ENCODE results near the gene ANKS4B.
"Not testable (repeated sequence)": the region's sequence is repeated elsewhere in the genome, so short reads cannot be mapped to it uniquely, and the experiment has no call there.

Gene ANKS4B

GRCh38 chr16:21233521-21234150, at the start of gene ANKS4B:
Gene ANKS4B, plus strand, starts transcription at chr16:21233699. Its CDS starts 39 bp downstream, at chr16:21233738.
- no peak for DNase-seq

- DNase-seq: no peak
These were observed 49.5 kb upstream of the ANKS4B start for GRCh38 chr16:21183995-21184394.

GRCh38 chr16:21184834-21185233, 48.7 kb upstream of the ANKS4B start:
- DNase-seq: no peak

GRCh38 chr16:21185659-21186325, 47.7 kb upstream of the ANKS4B start:
- DNase-seq: no peak

- DNase-seq: no peak
These were observed 47.2 kb upstream of the ANKS4B start for GRCh38 chr16:21186326-21186691.

DNA sequence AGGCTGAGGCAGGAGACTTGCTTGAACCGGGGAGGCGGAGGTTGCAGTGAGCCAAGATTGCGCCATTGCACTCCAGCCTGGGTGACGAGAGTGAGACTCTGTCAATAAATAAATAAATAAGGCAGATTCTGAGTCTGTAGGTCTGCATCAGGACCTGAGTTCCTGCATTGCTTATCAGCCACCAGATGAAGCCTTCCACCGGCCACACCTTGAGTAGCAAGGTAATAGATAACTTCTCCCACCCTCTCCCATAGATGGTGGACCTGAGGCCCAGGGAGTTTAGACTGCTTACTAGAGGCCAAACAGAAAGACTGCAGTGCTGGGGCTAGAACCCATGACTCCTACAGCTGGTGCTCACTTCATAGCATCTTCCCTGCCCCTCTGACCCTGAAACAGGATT, 44.2 kb upstream of the ANKS4B start:
- DNase-seq: no peak

DNA sequence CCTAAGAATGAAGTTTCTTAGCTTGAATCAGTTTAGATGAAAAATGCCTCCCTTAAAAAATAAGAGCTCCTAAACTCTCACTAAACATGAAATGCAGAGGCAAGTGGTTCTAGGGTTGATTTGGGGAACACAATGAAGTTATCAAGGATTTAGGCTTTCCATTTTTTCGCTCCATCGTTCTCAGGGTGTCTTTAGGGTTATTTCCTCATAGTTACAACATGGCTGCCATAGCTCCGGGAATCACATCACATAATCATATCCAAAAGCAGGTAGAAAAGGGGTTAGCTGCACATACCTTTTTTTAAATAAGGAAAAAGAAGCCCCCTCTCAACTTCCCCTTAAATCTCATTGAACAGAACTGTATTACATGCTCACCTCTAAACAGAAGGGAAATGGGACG, 43.5 kb upstream of the ANKS4B start:
- DNase-seq: no peak

GRCh38 chr16:21190599-21190998, 42.9 kb upstream of the ANKS4B start:
- DNase-seq: no peak

- DNase-seq: no peak
These were observed 40.5 kb upstream of the ANKS4B start for GRCh38 chr16:21192991-21193390.

DNA sequence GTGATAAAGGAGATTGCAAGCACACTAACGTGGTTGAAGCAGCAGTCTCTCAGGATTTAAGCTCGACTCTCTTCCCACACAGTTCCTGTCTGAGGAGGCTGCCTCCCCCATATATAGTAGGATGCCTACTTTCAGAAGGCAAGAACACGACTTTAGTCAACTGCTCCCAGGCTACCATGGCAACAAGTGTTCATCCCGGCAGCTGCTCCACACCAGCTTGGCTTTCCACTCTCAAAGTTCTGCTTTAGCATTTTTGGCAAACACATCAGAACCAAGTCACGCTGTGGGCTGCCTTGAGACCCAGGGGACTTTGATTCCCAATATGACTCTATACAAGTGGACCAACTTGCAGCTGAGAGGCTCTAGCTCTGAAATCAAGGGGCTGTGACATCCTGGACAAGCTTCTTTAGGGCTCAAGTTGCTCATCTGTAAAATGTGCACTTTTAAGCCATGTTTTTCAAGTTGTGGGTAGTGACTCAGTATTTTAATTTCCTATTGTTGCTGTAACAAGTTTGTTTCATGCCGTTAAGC, 38.7 kb upstream of the ANKS4B start:
- DNase-seq: no peak

- DNase-seq: not testable (repeated sequence)
These were observed 38.2 kb upstream of the ANKS4B start for GRCh38 chr16:21195330-21195729.

DNA sequence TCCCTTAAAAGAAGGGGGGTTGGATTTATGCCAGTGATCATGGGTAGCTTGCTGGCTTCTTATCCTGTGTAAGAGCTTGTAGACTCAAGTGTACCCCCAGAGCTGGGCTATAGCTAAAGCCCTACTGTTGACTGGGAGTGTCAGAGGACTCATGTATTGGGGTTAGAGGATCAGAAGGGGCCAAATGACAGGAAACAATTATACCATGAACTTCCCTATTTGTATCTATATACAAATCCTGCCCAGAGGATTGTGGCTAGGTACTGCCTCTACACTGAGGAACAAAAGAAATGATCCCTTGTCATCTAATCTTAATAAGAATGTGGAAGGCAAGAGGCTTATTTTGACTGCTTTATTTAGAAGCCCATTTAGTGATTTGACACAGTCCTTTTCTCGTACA, 36.4 kb upstream of the ANKS4B start:
- DNase-seq: no peak

GRCh38 chr16:21197621-21198020, 35.9 kb upstream of the ANKS4B start:
- DNase-seq: no peak

DNA sequence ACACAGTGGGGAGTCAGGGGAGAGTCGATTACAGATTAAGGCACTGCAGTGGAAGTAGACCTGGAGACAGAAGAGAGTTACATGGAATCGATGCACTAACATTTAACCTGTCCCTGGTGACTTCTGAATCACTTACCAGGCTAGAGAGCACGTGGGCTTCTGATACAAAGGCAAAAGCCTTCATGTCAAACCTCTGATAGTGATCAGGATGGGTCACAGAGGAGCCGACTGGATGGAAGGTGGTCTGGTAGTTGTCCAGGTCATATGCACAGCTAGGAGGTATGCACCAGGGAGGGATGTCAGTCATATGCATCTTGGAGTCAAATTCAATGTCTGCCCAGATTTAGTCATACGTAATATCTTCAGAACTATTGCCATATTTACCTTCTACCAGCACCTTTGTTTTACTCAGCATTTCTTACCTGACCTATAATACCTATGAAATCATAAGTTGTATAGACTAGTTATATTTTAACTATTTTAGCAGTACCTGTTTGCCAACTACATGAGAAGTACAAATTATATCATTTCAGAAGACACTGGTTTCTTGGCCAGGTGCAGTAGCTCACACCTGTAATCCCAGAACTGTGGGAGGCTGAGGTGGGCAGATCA, 33.8 kb upstream of the ANKS4B start:
- no peak for DNase-seq

DNA sequence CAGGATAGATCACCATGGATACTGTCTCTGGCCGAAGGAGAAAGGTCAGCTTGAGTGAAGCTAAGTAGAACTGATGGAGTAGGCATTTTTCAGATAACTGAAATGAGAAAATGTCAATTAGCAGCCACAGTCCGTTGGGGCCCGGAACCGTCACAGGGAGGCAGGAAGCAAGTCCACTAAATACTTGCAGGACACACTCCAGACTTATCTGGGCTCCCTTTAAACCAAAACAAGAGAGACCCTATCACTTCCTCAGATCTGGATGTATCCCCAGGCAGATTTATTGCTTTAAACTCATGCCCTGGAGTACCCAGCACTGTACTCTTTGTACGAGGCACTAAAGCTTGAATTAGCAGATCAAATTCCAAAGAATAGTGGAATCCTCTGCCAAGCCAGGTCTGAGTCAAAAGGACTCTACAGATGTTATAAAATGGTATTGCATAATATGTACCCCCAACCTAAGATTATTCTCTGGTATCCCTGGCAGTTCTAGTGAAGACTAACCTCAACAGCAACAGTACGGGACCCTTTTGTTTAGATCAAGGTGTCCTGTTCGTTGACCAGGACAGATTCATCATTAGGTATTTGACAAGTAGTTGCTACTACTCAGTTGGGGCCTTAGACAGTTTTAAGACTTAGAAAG, 30.2 kb upstream of the ANKS4B start:
- DNase-seq: no peak

GRCh38 chr16:21205303-21205702, 28.2 kb upstream of the ANKS4B start:
- DNase-seq: no peak

DNA sequence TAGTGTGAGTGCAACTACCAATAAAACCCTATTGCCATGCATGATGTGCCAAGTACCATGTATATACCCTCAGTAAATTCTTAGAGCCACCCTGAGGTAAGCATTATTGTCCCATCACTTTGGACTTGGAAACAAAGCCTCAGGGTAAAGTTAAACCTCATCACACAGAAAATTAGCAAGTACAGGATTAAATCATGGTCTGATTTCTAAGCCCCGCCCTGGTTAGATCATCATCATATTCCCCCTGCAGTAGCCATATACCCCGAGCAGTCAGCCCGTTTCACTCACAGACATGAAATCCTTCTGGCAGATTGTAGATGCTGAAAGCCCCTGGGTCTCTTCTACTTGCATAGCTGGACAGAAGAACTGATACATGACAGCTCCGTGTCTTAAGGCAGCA, 26.9 kb upstream of the ANKS4B start:
- DNase-seq: no peak

DNA sequence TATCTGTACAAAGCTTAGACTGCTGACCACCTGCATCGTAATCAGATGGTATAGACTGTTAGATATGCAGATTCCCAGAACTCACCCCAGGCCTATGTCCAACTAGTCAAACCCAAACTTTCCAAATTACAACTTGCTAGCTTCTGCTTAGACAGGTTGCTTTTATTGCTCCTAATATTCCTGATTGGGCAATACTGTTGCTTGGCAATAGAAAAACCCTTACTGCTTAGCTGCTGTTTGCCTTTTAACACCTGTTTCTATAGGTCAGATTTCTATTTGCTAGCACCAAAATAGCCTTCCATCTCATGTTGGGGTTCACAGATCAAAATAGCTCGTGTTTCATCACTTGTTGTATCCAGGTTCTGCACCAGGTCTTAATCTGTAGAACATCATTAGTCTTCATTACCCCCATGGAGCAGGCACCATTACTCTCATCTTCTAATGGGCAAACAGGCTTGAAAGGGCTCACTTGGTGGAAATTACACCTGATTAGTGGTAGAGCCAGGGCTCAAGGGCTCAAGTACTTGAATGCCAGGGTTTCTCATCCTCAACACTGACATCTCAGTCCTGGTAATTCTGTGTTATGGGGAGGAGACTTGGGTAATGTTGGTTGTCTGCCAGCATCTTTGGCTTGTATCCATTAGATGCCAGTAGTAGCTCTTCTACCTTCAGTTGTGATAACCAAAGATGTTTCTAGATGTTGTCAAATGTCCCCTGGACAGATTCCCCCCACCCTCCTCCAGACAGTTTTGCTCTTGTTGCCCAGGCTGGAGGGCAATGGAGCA, 24.9 kb upstream of the ANKS4B start:
- no peak for DNase-seq

GRCh38 chr16:21211486-21211885, 22.0 kb upstream of the ANKS4B start, which contains the start of gene ZP2:
Gene ZP2, minus strand, starts transcription at chr16:21211574. Its CDS starts 27 bp downstream, at chr16:21211547.
- DNase-seq: no peak

- DNase-seq: no peak
These were observed 19.4 kb upstream of the ANKS4B start for GRCh38 chr16:21214086-21214485.

- no peak for DNase-seq
These were observed 16.4 kb upstream of the ANKS4B start for GRCh38 chr16:21217121-21217520.

GRCh38 chr16:21218153-21218552, 15.3 kb upstream of the ANKS4B start:
- no peak for DNase-seq

- no peak for DNase-seq
These were observed 13.9 kb upstream of the ANKS4B start for GRCh38 chr16:21219551-21219950.
